ENCODE data around the gene PARP14. TPM values are rescaled to one million over a fixed set of nuclear protein-coding genes. Genes with fewer than 3 reads are reported as not detected.
"Not testable (repeated sequence)": the region's sequence is repeated elsewhere in the genome, so short reads cannot be mapped to it uniquely, and the experiment has no call there.

Gene PARP14
- total RNA-seq, 3 donors from 2014 or later (not counting 1 experiment from before 2014, with no cell fraction given), result 77.6 to 92.6 (median 89.9) TPM

DNA sequence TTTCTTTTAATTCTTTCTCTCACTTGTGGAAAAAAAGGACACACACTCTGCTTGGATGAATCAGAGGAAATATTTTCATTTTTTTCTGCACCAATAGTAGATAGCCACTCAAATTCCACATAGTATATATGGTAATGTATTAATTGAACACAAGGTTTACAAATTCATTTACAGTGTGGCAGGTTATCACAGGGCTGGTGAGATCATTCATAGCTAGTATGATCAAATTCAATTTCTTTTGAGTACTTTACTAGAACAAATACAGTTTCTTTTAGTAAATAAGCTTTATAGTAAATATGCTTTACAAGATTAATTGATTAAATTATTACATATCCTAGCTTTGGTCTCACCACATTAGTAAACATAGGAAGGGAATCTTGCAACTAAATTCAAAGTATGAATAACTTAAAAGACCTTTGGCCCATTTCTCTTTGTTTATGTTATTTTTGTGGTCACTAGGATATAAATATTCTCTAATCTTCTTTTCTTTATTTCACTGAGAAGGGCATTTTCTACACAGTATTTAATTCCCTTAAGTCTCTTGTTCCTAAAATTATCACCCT is 40.1 kb upstream of the PARP14 start:
- Mint-ChIP-seq H3K4me1 (peaks cover 6 to 14% of the 10 kb centered on the region in 2 donors), H3K4me3 (no peak overlapping the region), H3K36me3 (no peaks in the 10 kb centered on the region), H3K9me3 (no peaks in the 10 kb centered on the region), H3K27me3 (ENCODE audit: low read depth in 2 of 2) (no peaks in the 10 kb centered on the region), H3K27ac (peak overlapping the region; percentile 13 to 25)
- TF ChIP-seq, protein P1, sequence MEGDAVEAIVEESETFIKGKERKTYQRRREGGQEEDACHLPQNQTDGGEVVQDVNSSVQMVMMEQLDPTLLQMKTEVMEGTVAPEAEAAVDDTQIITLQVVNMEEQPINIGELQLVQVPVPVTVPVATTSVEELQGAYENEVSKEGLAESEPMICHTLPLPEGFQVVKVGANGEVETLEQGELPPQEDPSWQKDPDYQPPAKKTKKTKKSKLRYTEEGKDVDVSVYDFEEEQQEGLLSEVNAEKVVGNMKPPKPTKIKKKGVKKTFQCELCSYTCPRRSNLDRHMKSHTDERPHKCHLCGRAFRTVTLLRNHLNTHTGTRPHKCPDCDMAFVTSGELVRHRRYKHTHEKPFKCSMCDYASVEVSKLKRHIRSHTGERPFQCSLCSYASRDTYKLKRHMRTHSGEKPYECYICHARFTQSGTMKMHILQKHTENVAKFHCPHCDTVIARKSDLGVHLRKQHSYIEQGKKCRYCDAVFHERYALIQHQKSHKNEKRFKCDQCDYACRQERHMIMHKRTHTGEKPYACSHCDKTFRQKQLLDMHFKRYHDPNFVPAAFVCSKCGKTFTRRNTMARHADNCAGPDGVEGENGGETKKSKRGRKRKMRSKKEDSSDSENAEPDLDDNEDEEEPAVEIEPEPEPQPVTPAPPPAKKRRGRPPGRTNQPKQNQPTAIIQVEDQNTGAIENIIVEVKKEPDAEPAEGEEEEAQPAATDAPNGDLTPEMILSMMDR (IDR thresholded peaks at IDR 0.05), result no peak
- intact Hi-C loops (cut with micrococcal nuclease), result no loop called here
- Histone ChIP-seq H3K36me3 (ENCODE audit: control insufficient read depth, insufficient read depth, low read length) (peaks cover 12% of the 10 kb centered on the region), H3K27ac (ENCODE audit: low read length) (no peak overlapping the region), H3K9me3 (ENCODE audit: control insufficient read depth, insufficient read depth, low read length) (no peaks in the 10 kb centered on the region), H3K27me3 (ENCODE audit: control insufficient read depth, insufficient read depth, low read length) (no peaks in the 10 kb centered on the region), H3K4me1 (ENCODE audit: control insufficient read depth, insufficient read depth, low read length) (no peaks in the 10 kb centered on the region), H3K4me3 (ENCODE audit: low read length) (no peak overlapping the region)
- no peak for DNase-seq
- ATAC-seq, result no peak

DNA sequence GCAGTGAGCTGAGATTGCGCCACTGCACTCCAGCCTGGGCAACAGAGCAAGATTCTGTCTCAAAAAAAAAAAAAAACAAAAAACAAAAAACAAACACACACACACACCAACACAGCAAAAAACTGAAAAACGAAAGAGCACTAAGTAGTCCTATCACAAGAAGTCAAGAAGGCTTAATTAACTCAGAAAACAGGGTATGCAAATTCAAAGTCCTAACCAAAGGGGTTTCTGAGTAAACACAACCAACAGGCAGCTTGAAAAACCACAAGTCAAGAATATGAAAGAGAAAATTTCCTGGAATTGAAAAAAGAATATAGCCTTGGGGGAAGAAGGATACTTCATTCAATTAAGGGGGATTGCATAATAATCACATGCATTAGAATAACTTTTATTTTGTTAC is 37.7 kb upstream of the PARP14 start:
- no peak overlapping the region for H3K4me3 ChIP-seq (ENCODE audit: low read length)
- Mint-ChIP-seq H3K9me3 (no peaks in the 10 kb centered on the region), H3K36me3 (no peaks in the 10 kb centered on the region), H3K27ac (peak overlapping the region in 1 of 2 donors; percentile 12), H3K4me1 (peaks cover 10 to 14% of the 10 kb centered on the region in 2 donors), H3K4me3 (no peak overlapping the region), H3K27me3 (ENCODE audit: low read depth in 2 of 2) (peaks cover 0 to 10% of the 10 kb centered on the region in 2 donors)
- intact Hi-C loops (cut with micrococcal nuclease), result no loop called here
- H3K9me3 ChIP-seq (ENCODE audit: control insufficient read depth, insufficient read depth, low read length), result no peaks in the 10 kb centered on the region
- no peak overlapping the region for H3K27ac ChIP-seq (ENCODE audit: low read length)
- TF ChIP-seq, protein P1 (IDR thresholded peaks at IDR 0.05), result no peak
- DNase-seq, result no peak
- 68% methylated on average over 2 of the region's 2 CpGs for WGBS (ENCODE audit: insufficient coverage)
- H3K27me3 ChIP-seq (ENCODE audit: control insufficient read depth, insufficient read depth, low read length), result no peaks in the 10 kb centered on the region
- H3K36me3 ChIP-seq (ENCODE audit: control insufficient read depth, insufficient read depth, low read length), result no peaks in the 10 kb centered on the region
- ATAC-seq, result no peak
- H3K4me1 ChIP-seq (ENCODE audit: control insufficient read depth, insufficient read depth, low read length), result no peaks in the 10 kb centered on the region

DNA sequence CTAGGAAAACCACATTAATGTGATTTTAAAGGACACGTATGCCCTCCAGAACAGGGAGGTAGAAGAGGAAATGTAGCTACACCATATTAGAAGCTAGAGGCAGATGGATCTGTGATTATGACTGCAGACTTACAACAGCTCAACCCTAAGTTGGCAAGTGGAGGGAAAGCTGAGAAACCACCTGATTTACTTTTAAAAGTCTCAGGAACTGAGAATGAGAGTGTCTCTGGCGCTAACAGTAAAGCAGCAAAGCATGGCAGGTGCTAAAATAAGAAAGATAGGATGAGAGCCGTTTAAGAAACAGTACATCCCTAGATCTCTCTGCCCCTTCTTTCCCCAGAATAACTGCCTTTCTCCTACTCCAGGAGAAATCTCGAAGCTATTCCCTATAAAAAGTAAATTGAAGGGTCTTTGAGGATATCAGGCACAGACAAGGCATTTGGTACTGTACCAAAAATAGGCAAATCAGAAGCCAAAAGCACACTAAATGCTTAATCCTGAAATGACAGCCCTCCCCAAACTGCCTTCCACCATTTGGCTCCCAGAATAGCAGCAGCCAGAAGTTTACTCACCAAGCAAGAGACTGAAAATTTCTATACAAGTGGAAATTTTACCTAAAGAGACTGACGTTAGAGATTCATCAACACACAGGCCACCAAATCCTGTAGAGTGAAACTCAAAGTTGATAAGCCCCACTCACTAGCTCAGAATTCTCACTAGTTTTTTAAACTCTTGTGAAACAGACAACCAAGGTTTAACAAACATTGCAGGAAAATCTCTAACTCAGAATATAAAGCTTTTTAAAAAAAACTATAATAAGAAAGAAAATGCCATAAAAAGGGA is 34.3 kb upstream of the PARP14 start:
- 34% methylated on average over 4 of the region's 5 CpGs for WGBS (ENCODE audit: insufficient coverage)
- H3K36me3 ChIP-seq (ENCODE audit: control insufficient read depth, insufficient read depth, low read length), result no peaks in the 10 kb centered on the region
- Mint-ChIP-seq H3K27me3 (ENCODE audit: low read depth in 2 of 2) (peaks cover 3 to 10% of the 10 kb centered on the region in 2 donors), H3K36me3 (no peaks in the 10 kb centered on the region), H3K9me3 (no peaks in the 10 kb centered on the region), H3K4me1 (peaks cover 9 to 10% of the 10 kb centered on the region in 2 donors), H3K27ac (no peak overlapping the region), H3K4me3 (no peak overlapping the region)
- intact Hi-C loops (cut with micrococcal nuclease), result no loop called here
- H3K4me1 ChIP-seq (ENCODE audit: control insufficient read depth, insufficient read depth, low read length), result no peaks in the 10 kb centered on the region
- H3K4me3 ChIP-seq (ENCODE audit: low read length), result peak overlapping the region; percentile 17
- H3K9me3 ChIP-seq (ENCODE audit: control insufficient read depth, insufficient read depth, low read length), result no peaks in the 10 kb centered on the region
- ATAC-seq (no peak), DNase-seq (no peak)
- H3K27ac ChIP-seq (ENCODE audit: low read length), result peak overlapping the region; percentile 84
- no peaks in the 10 kb centered on the region for H3K27me3 ChIP-seq (ENCODE audit: control insufficient read depth, insufficient read depth, low read length)
- TF ChIP-seq, protein P1 (IDR thresholded peaks at IDR 0.05), result no peak

DNA sequence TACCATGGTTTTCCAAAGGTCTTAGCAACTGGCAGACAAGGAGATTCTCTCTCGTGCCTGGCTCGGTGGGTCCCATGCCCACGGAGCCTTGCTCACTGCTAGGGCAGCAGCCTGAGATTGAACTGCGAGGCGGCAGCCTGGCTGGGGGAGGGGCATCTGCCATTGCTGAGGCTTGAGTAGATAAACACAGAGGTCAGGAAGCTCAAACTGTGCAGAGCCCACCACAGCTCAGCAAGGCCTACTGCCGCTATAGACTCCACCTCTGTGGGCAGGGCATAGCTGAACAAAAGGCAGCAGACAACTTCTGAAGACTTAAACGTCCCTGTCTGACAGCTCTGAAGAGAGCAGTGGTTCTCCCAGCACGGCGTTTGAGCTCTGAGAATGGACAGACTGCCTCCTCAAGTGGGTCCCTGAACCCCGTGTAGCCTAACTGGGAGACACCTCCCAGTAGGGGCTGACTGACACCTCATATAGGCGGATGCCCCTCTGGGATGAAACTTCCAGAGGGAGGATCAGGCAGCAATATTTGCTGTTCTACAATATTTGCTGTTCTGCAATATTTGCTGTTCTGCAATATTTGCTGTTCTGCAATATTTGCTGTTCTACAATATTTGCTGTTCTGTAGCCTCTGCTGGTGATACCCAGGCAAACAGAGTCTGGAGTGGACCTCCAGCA is 29.3 kb upstream of the PARP14 start:
- H3K9me3 Mint-ChIP-seq; H3K4me3 Mint-ChIP-seq; H3K27ac Mint-ChIP-seq; H3K27ac ChIP-seq (ENCODE audit: low read length); intact Hi-C loops (cut with micrococcal nuclease); H3K27me3 ChIP-seq (ENCODE audit: control insufficient read depth, insufficient read depth, low read length); H3K9me3 ChIP-seq (ENCODE audit: control insufficient read depth, insufficient read depth, low read length); H3K4me3 ChIP-seq (ENCODE audit: low read length); H3K36me3 ChIP-seq (ENCODE audit: control insufficient read depth, insufficient read depth, low read length); DNase-seq; H3K4me1 ChIP-seq (ENCODE audit: control insufficient read depth, insufficient read depth, low read length); H3K36me3 Mint-ChIP-seq; ATAC-seq; H3K4me1 Mint-ChIP-seq: not testable (repeated sequence)
- WGBS (ENCODE audit: insufficient coverage), result 86% methylated on average over 11 of the region's 11 CpGs
- peaks cover 10 to 16% of the 10 kb centered on the region in 2 donors for H3K27me3 Mint-ChIP-seq (ENCODE audit: low read depth in 2 of 2)

DNA sequence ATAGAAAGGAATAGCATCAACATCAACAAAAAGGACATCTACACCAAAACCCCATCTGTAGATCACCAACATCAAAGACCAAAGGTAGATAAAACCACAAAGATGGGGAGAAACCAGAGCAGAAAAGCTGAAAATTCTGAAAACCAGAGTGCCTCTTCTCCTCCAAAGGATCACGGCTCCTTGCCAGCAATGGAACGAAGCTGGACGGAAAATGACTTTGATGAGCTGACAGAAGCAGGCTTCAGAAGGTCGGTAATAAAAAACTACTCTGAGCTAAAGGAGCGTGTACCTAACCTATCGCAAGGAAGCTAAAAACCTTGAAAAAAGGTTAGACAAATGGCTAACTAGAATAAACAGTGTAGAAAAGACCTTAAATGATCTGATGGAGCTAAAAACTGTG is 28.7 kb upstream of the PARP14 start:
- H3K9me3 Mint-ChIP-seq; H3K36me3 ChIP-seq (ENCODE audit: control insufficient read depth, insufficient read depth, low read length); H3K4me1 Mint-ChIP-seq; intact Hi-C loops (cut with micrococcal nuclease); H3K4me3 Mint-ChIP-seq; H3K36me3 Mint-ChIP-seq; H3K27ac Mint-ChIP-seq; DNase-seq; H3K4me1 ChIP-seq (ENCODE audit: control insufficient read depth, insufficient read depth, low read length); H3K9me3 ChIP-seq (ENCODE audit: control insufficient read depth, insufficient read depth, low read length); ATAC-seq; H3K4me3 ChIP-seq (ENCODE audit: low read length); H3K27me3 ChIP-seq (ENCODE audit: control insufficient read depth, insufficient read depth, low read length); H3K27ac ChIP-seq (ENCODE audit: low read length): not testable (repeated sequence)
- H3K27me3 Mint-ChIP-seq (ENCODE audit: low read depth in 2 of 2), result peaks cover 10 to 12% of the 10 kb centered on the region in 2 donors
- 82% methylated on average over 6 of the region's 6 CpGs for WGBS (ENCODE audit: insufficient coverage)

Data from natural killer cell (primary cell).